Measurements from ENCODE around the gene CELF2.

DNA sequence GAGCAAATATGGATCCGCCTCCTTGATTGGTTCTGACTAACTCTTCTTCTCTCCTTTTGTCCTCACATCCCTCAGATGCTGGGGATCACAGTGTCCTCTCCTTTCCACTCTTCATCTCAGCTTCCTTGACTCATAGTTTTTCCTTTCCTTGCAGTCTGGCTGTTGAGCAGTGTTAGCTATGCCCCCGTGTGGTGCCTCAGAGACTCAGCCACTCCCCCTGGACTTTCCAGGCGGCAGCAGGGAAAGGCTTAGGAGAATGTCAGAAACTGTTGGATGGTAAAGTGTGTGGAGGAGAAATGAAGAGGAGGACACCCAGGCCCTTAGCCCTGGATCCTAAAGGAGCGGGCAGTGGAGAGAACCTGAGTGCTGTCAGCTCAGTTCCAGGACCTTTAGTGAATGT lies 267.5 kb downstream of the CELF2 start:
- TF ChIP-seq POLR2A (IDR thresholded peaks at IDR 0.05; ENCODE audit: low read depth, low read length) = no peak
- TF ChIP-seq RFX5 (IDR thresholded peaks at IDR 0.05; ENCODE audit: low read depth, low read length) = no peak
- TF ChIP-seq, protein P1, sequence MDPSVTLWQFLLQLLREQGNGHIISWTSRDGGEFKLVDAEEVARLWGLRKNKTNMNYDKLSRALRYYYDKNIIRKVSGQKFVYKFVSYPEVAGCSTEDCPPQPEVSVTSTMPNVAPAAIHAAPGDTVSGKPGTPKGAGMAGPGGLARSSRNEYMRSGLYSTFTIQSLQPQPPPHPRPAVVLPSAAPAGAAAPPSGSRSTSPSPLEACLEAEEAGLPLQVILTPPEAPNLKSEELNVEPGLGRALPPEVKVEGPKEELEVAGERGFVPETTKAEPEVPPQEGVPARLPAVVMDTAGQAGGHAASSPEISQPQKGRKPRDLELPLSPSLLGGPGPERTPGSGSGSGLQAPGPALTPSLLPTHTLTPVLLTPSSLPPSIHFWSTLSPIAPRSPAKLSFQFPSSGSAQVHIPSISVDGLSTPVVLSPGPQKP (IDR thresholded peaks at IDR 0.05; ENCODE audit: borderline replicate concordance, low read depth, low read length) = no peak
- no peak for TF ChIP-seq NFE2L2 (IDR thresholded peaks at IDR 0.05; ENCODE audit: low read depth, low read length)
- no peak for TF ChIP-seq RAD21 (IDR thresholded peaks at IDR 0.05; ENCODE audit: low read length)
- TF ChIP-seq, protein P2, sequence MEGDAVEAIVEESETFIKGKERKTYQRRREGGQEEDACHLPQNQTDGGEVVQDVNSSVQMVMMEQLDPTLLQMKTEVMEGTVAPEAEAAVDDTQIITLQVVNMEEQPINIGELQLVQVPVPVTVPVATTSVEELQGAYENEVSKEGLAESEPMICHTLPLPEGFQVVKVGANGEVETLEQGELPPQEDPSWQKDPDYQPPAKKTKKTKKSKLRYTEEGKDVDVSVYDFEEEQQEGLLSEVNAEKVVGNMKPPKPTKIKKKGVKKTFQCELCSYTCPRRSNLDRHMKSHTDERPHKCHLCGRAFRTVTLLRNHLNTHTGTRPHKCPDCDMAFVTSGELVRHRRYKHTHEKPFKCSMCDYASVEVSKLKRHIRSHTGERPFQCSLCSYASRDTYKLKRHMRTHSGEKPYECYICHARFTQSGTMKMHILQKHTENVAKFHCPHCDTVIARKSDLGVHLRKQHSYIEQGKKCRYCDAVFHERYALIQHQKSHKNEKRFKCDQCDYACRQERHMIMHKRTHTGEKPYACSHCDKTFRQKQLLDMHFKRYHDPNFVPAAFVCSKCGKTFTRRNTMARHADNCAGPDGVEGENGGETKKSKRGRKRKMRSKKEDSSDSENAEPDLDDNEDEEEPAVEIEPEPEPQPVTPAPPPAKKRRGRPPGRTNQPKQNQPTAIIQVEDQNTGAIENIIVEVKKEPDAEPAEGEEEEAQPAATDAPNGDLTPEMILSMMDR (conservative IDR thresholded peaks at IDR 0.05; ENCODE audit: low read depth, low read length) = no peak
- TF ChIP-seq RCOR1 (IDR thresholded peaks at IDR 0.05; ENCODE audit: insufficient replicate concordance, low read length) = no peak
- no peak for TF ChIP-seq CEBPB (IDR thresholded peaks at IDR 0.05; ENCODE audit: low read depth, low read length)
